Left lung (tissue), 10 donors: ENCODE measurements around the gene GADD45G. TPM values are rescaled to one million over a fixed set of nuclear protein-coding genes. Genes with fewer than 3 reads are reported as not detected.
A peak's percentile ranks its signal among the peaks of the same experiment; 100 is the strongest.

Experiments
- ATAC-seq: fragments of 200-7000 bp; cut with Tn5 transposase; one replicate; pipeline ENCODE4 v1.9.1; 2020; ENCODE audit warnings: moderate library complexity
- DNase-seq, 4 donors: peaks; one replicate each; pipeline ENCODE4 v3.0.0-alpha.2; 2013 to 2020
- H3K27ac ChIP-seq, 2 donors: fragments of 200-600 bp; sonication (generic) in 1 of 2; one replicate each; pipeline versions ENCODE4 v1.5.0 to v1.8.0; 2020 to 2021
- H3K27me3 ChIP-seq, 2 donors: fragments of 200-600 bp; sonication (generic) in 1 of 2; one replicate each; pipeline versions ENCODE4 v1.5.0 to v1.8.0; 2020 to 2021
- H3K36me3 ChIP-seq, 2 donors: fragments of 200-600 bp; sonication (generic) in 1 of 2; one replicate each; pipeline versions ENCODE4 v1.5.0 to v1.8.0; 2020 to 2021
- H3K4me1 ChIP-seq, 2 donors: fragments of 200-600 bp; one replicate each; pipeline ENCODE4 v1.8.0; 2021
- H3K4me3 ChIP-seq, 2 donors: fragments of 200-600 bp; sonication (generic) in 1 of 2; one replicate each; pipeline versions ENCODE4 v1.5.0 to v1.8.0; 2020 to 2021; ENCODE audit warnings: mild to moderate bottlenecking in 1 of 2
- H3K9me3 ChIP-seq, 2 donors: fragments of 200-600 bp; sonication (generic) in 1 of 2; one replicate each; pipeline versions ENCODE4 v1.5.0 to v1.8.0; 2020 to 2021
- intact Hi-C, 2 donors: fragments of 100-400 bp; cut with DNase I; formaldehyde crosslinking; loops; one replicate each; pipeline versions ENCODE4 v1.11.2 to v1.14.2; 2022
- polyA plus RNA-seq, 6 donors: library from polyadenylated mRNA; unstranded; fragments of 120-200 nt; gene quantifications; one replicate each; pipeline ENCODE4 v1.2.1, GENCODE V29; 2013; ENCODE audit not compliant: insufficient read length in 6 of 6
- total RNA-seq, 2 donors: library from RNA; stranded (reverse); fragmentation: NEBNext Ultra II Directional; extraction: Animal tissue kit (Norgen Biotek cat#: 25700); gene quantifications; one replicate each; pipeline ENCODE4 v1.2.1, GENCODE V29; 2021
- TF ChIP-seq, protein P1 (sequence below), 2 donors: fragments of 200-600 bp; sonication (generic) in 1 of 2; IDR thresholded peaks; one replicate each; pipeline versions ENCODE4 v1.5.0 to v1.8.0; 2021; ENCODE audit warnings: antibody characterized with exemption in 2 of 2
- donor health status: DM: no; HTN: yes; CAD: no.
- donor health status: DM: no; HTN: no; CAD: no.

GADD45G gene
- total and polyA plus RNA-seq, 8 donors: 3.9 to 12.6 (median 4.9) TPM

DNA sequence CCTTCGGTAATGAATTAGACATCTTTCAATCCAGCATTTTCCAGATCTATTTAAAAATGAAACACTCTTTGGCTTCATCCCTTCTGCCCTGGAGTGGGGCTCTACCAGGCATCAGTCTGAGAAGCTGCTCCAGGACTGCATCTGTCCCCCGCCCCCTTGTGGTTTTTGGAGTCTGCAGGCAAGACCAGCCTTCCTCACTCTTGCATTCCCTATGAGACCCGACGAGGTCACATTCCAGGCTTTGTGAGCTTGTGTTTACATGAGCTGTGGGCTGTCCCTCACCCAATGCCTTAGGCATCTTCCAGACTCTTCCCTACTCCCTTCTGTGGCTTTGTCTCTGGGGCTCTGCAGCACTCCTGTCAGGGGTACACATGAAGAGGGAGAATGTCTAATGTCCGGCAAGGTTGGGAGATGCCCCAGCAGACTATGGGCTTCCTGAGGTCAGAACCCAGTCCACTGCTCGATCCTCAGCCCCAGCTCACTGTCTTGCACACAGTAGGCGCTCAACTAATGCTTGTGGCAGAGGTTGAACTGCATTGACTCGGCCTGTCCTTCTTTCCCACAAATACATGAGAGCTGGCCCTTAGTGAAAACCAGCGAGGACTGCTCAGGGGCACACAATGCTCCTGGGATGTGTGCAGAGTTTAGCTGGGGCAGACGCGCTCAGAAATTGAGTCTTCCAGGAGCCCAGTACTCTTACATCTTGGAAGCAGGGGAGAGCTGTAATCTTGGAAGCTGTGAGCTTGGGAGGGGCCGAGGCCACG, 11.7 kb upstream of the GADD45G start:
- H3K36me3 ChIP-seq: no peaks in the 10 kb centered on the region
- H3K27me3 ChIP-seq: peaks cover 0 to 11% of the 10 kb centered on the region in 2 donors
- intact Hi-C loops: no loop called here
- no peak overlapping the region for H3K4me3 ChIP-seq
- H3K9me3 ChIP-seq: no peaks in the 10 kb centered on the region
- H3K4me1 ChIP-seq: no peaks in the 10 kb centered on the region
- ATAC-seq (no peak), DNase-seq (peak in 1 of 4 donors; percentile 30)
- TF ChIP-seq, protein P1, sequence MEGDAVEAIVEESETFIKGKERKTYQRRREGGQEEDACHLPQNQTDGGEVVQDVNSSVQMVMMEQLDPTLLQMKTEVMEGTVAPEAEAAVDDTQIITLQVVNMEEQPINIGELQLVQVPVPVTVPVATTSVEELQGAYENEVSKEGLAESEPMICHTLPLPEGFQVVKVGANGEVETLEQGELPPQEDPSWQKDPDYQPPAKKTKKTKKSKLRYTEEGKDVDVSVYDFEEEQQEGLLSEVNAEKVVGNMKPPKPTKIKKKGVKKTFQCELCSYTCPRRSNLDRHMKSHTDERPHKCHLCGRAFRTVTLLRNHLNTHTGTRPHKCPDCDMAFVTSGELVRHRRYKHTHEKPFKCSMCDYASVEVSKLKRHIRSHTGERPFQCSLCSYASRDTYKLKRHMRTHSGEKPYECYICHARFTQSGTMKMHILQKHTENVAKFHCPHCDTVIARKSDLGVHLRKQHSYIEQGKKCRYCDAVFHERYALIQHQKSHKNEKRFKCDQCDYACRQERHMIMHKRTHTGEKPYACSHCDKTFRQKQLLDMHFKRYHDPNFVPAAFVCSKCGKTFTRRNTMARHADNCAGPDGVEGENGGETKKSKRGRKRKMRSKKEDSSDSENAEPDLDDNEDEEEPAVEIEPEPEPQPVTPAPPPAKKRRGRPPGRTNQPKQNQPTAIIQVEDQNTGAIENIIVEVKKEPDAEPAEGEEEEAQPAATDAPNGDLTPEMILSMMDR (IDR thresholded peaks at IDR 0.05): no peak
- H3K27ac ChIP-seq: no peak overlapping the region

DNA sequence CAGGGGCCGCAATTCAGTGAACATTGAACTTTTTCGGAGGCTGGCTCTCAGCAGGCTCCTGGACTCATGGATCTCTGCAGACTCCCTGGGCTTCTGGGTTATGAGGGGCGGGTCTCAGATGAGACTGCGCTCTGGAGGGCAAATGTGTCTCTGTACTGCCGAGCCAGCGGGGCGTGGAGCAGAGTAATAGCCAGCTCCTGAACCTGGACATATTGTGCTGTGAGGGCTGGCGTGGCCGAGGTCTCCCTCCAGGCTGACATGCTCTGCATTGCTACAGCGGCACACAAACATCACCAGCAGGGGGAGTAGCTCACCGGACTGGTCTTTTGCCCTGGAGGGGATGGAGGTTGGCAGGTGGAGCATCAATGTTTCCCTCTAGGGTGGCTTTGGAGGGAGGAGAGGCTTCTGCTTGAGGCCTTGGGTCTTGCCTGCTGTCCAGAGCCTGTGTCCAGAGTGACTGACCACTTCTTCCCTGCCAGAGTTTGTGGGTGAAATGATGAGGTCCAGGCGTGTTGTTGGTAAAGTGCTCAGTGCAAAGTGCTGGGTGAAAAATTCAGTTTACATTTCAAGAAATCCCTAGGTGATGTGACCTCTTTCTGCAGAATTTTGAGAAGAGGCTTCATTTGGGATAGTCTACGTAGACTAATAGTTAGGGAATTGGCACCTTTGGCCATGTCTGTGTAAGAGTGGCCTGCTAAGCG, 10.9 kb upstream of the GADD45G start:
- H3K4me1 ChIP-seq: no peaks in the 10 kb centered on the region
- H3K27ac ChIP-seq: no peak overlapping the region
- no peak for DNase-seq
- ATAC-seq: peak; percentile 68
- H3K9me3 ChIP-seq: no peaks in the 10 kb centered on the region
- TF ChIP-seq, protein P1 (IDR thresholded peaks at IDR 0.05): peak; percentile 39 to 64
- no peaks in the 10 kb centered on the region for H3K36me3 ChIP-seq
- peaks cover 0 to 11% of the 10 kb centered on the region in 2 donors for H3K27me3 ChIP-seq
- intact Hi-C loops: no loop called here
- no peak overlapping the region for H3K4me3 ChIP-seq

DNA sequence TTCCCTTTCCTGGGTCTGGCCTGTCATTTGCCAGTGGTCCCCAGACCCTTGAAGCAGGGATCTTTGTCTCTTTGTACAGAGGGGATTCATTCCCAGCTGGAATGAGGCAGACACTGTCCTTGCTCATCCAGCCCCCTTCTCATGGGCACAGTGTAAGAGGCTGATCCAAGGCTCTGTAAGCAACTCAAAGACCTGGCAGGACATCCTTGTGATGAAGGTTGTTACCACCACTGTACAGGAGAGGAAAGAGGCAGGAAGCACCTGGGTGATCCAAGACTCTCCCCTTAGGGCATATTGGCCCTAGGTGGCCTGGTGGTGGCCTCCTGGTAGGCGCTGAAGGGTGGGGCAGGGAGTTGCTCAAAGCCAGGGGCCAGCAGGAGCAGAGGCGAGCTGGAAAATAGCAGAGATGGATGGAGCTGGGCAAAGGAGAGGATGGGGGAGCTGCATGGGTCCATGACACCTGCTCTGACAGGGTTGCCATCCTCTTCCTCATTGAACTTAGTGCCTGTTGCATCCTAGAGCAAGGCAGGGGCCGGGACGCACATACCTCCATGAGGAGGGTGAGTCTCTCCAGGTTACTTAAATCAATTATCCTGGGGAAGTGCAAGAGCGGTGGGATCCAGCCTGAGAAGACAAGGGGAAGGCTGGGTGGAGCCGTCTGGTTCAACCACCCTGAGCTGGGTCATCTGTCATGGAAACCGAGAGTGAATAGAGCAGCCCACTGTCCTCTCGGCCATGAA, 9.8 kb upstream of the GADD45G start:
- no peak for DNase-seq
- H3K9me3 ChIP-seq: no peaks in the 10 kb centered on the region
- no peak overlapping the region for H3K27ac ChIP-seq
- H3K27me3 ChIP-seq: peaks cover 0 to 11% of the 10 kb centered on the region in 2 donors
- intact Hi-C loops: loop anchor here in 1 of 2 donors (5.0 kb wide), 1 partner anchor 512 kb away; no protein-coding TSS in a partner anchor
- H3K4me3 ChIP-seq: no peak overlapping the region
- TF ChIP-seq, protein P1 (IDR thresholded peaks at IDR 0.05): no peak
- ATAC-seq: no peak
- no peaks in the 10 kb centered on the region for H3K4me1 ChIP-seq
- no peaks in the 10 kb centered on the region for H3K36me3 ChIP-seq

DNA sequence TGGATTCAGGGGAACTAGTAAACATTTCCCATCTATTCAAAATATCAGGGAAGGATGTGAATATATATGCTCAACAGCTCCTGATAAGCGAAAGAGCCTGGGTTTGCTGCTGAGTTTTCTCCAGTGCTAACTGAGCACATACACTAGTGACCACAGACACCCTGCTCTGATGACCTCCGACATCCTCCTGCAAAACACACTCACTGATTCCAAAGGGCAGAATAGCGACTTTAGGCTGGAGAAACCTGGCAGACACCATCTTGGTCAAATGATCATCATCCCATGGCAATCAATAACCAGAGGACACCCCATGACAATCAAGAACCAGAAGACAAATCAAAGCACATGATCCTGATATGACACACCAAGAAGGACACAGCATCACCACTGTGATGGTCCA, 9.2 kb upstream of the GADD45G start:
- intact Hi-C loops: loop anchor here in 1 of 2 donors (5.0 kb wide), 1 partner anchor 512 kb away; no protein-coding TSS in a partner anchor

More for the DNA sequence above, 9.2 kb upstream of the GADD45G start:
- H3K27me3 ChIP-seq: peaks cover 0 to 11% of the 10 kb centered on the region in 2 donors
- no peaks in the 10 kb centered on the region for H3K4me1 ChIP-seq
- no peak overlapping the region for H3K27ac ChIP-seq
- DNase-seq (no peak), ATAC-seq (no peak)
- TF ChIP-seq, protein P1 (IDR thresholded peaks at IDR 0.05): no peak
- no peaks in the 10 kb centered on the region for H3K9me3 ChIP-seq
- no peak overlapping the region for H3K4me3 ChIP-seq
- no peaks in the 10 kb centered on the region for H3K36me3 ChIP-seq
